Measurements from ENCODE around the gene MAP3K5. TPM values are rescaled to one million over a fixed set of nuclear protein-coding genes. Genes with fewer than 3 reads are reported as not detected.

Gene MAP3K5
- total and polyA plus RNA-seq, 2 of the 8 experiments (the other 6 are each of a cell fraction or from before 2014, with no cell fraction given): 0.63 to 2.6 TPM

- Histone ChIP-seq H2AK5ac (ENCODE audit: low read depth, low read length) (no peak overlapping the region), H4K91ac (replicated peaks; ENCODE audit: insufficient read length, low read length) (no peak overlapping the region), H3K27ac (ENCODE audit: low read depth, low read length) (no peak overlapping the region), H2BK15ac (ENCODE audit: low read length) (no peak overlapping the region), H3K18ac (ENCODE audit: extremely low read depth, low read length) (no peak overlapping the region), H2BK20ac (ENCODE audit: low read length) (no peak overlapping the region), H3K27me3 (replicated peaks in 1 of 4; ENCODE audit: control insufficient read depth in 3 of 4, extremely low read depth in 1 of 4, insufficient read depth in 3 of 4, low read length in 3 of 4) (no peaks in the 10 kb centered on the region), H3K9me3 (ENCODE audit: insufficient read depth in 2 of 2, low read depth in 1 of 2, low read length in 1 of 2) (no peaks in the 10 kb centered on the region), H3K79me1 (ENCODE audit: low read depth, low read length) (no peaks in the 10 kb centered on the region), H2BK120ac (replicated peaks; ENCODE audit: low read depth, low read length) (no peak overlapping the region), H4K8ac (ENCODE audit: extremely low read depth, insufficient read depth, low read length) (no peak overlapping the region), H3K56ac (replicated peaks; ENCODE audit: insufficient read length, low read depth, low read length) (no peak overlapping the region), H3K14ac (ENCODE audit: insufficient read length) (no peak overlapping the region), H3K23me2 (ENCODE audit: low read depth, low read length) (no peaks in the 10 kb centered on the region), H3K4ac (replicated peaks; ENCODE audit: insufficient read length, low read depth, low read length) (no peak overlapping the region), H3K4me1 (replicated peaks in 1 of 4; ENCODE audit: control insufficient read depth in 3 of 4, insufficient read depth in 4 of 4, low read length in 3 of 4) (no peaks in the 10 kb centered on the region), H4K5ac (ENCODE audit: insufficient read length, low read depth, low read length) (no peak overlapping the region), H2BK5ac (ENCODE audit: low read depth, low read length) (no peak overlapping the region), H4K20me1 (replicated peaks in 1 of 2; ENCODE audit: control insufficient read depth in 1 of 2, insufficient read depth in 2 of 2, low read length in 2 of 2) (no peaks in the 10 kb centered on the region), H3K4me2 (ENCODE audit: insufficient read depth in 1 of 2, low read depth in 2 of 2, low read length in 2 of 2) (no peak overlapping the region), H3K79me2 (ENCODE audit: control insufficient read depth in 1 of 2, insufficient read depth in 2 of 2, low read length in 2 of 2) (no peaks in the 10 kb centered on the region), H3K9ac (replicated peaks in 1 of 4; ENCODE audit: extremely low read depth in 1 of 4, low read depth in 3 of 4, low read length in 3 of 4) (no peak overlapping the region), H2BK12ac (ENCODE audit: low read depth, low read length) (no peak overlapping the region), H3K4me3 (ENCODE audit: extremely low read depth in 1 of 4, insufficient read depth in 2 of 4, low read depth in 3 of 4, low read length in 4 of 4) (no peak overlapping the region), H2AFZ (ENCODE audit: low read length) (no peak overlapping the region), H3K23ac (ENCODE audit: insufficient read length) (no peak overlapping the region), H3K36me3 (ENCODE audit: control insufficient read depth in 2 of 4, insufficient read depth in 4 of 4, low read length in 3 of 4) (no peaks in the 10 kb centered on the region)
- 91% methylated on average over 6 of the region's 6 CpGs; no CpG with 5 or more reads in 1 of the 2 experiments for WGBS, 2 experiments (ENCODE audit: extremely low coverage in 1 of 2, insufficient coverage in 1 of 2, insufficient read length in 1 of 2, insufficient replicate concordance in 2 of 2, low coverage in 1 of 2, low lambda C conversion rate in 2 of 2, missing lambda C conversion rate in 1 of 2)
- POLR2A ChIA-PET (ENCODE audit: partially characterized antibody): no interaction called here
- FAIRE-seq: no peak
- no peak for TF ChIP-seq ZNF274 (IDR thresholded peaks at IDR 0.05; ENCODE audit: borderline replicate concordance, extremely low read depth, low read length)
- no peak for TF ChIP-seq E2F6 (IDR thresholded peaks at IDR 0.05)
- no peak for TF ChIP-seq RBBP5 (IDR thresholded peaks at IDR 0.05; ENCODE audit: borderline replicate concordance, low read depth, low read length)
- no peak for TF ChIP-seq SIX5 (IDR thresholded peaks at IDR 0.05; ENCODE audit: low read depth, low read length)
- TF ChIP-seq CTCF (IDR thresholded peaks at IDR 0.05; ENCODE audit: control extremely low read depth in 1 of 3, insufficient read depth in 1 of 3, low read depth in 1 of 3, low read length in 3 of 3): no peak
- TF ChIP-seq CREB1 (IDR thresholded peaks at IDR 0.05): no peak
- no peak for DNase-seq (ENCODE audit: low read depth in 1 of 2, low spot score in 2 of 2)
- CTCF ChIA-PET (ENCODE audit: partially characterized antibody): no interaction called here
Observed at GRCh38 chr6:136576821-136577220, 215.5 kb downstream of the MAP3K5 start.

All from H1 (cell line).